HG02623 (cell line): ENCODE measurements around the gene ARID3C.
A peak's percentile ranks its signal among the peaks of the same experiment; 100 is the strongest.
"Not testable (repeated sequence)": the region's sequence is repeated elsewhere in the genome, so short reads cannot be mapped to it uniquely, and the experiment has no call there.

Experiments used
- ATAC-seq: cut with Tn5 transposase; IDR thresholded peaks from one replicate; pipeline ENCODE4 v1.9.1; 2021; ENCODE audit warnings: moderate library complexity; ENCODE audit not compliant: unreplicated experiment

ARID3C gene

DNA sequence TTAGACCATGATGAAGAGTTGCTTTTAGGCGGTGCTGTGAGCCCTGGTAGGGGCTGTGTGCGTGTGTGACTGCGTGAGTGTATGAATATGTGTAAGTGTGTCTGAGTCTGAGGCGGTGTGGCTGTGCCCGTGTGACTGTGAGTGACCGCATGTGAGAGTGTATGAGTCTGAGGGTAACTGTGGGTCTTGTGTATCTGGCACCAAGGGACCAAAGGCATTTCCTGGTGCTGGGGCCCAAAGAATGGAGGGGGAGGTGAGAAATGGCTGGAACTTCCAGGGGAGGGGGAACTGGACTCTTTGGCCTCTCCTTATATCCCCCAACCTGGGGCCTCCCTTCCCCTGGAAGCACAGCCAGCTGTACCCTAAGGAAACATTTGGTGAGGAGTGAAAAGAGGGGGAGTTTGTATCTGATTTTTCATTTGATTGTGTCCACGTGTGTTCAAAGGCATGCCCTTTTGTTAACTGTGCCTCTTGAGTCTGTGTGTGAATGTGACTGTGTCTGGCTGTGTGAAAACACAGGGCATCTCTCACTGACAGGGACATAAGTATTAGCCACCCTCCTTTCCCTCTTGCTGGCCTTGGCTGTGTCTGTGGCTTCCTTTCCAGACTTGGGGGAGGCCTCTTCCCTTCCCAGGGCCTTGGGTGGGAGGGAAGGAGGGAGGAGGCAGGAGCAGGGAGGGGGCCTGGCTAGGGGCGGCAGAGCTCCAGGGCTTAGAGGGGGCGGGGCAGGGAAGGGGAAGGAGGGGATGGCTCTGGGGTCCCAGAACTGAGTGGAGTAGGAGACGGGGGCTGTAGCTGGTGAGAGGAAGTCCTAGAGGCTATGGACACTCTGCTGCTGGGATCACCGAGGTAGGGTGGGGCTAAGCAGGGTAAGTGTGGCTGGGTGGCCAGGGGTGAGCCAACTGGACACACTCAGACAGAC is 24.5 kb upstream of the ARID3C start:
- no peak for ATAC-seq

GRCh38 chr9:34652602-34653000 is 23.7 kb upstream of the ARID3C start:
- no peak for ATAC-seq

DNA sequence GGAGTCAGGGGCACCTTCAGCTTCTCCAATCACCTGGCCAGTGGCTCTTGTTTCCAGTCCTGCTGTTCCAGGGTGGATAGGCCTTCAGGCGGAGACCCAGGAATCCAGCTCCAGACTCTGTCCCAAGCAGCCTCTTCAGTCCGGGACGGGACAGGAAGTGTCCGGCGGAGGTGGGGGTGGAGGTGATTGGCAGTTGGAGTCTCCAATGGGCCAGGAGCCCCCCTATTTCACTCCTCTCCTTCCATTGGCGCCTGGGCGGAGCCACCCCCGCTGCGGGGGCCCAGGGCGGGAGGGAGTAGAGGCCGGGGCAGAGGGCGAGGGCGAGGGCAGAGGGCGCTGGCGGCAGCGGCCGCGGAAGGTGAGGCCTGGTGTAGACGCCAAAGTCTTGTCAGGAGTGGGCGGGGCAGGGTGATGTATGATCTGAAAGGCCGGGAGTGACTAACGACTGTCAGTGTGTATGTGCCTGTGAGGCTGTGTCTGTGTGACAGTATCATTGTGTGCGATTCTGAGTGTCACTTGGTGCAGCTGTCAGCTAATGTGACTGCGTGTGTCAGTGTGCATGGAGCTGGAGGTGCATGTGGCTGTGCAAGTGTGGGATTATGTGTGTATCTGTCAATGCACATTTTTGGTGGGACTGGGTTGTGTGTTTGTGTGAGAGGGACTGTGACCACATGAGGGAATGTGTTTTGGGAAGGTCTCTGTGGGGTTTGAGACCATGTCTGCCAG is 23.2 kb upstream of the ARID3C start, which contains the start of gene IL11RA:
IL11RA (plus strand) TSS at position 310 of the 726 bp plus-strand sequence. CDS start 3,033 bp downstream, outside the sequence.
- ATAC-seq, result no peak

DNA sequence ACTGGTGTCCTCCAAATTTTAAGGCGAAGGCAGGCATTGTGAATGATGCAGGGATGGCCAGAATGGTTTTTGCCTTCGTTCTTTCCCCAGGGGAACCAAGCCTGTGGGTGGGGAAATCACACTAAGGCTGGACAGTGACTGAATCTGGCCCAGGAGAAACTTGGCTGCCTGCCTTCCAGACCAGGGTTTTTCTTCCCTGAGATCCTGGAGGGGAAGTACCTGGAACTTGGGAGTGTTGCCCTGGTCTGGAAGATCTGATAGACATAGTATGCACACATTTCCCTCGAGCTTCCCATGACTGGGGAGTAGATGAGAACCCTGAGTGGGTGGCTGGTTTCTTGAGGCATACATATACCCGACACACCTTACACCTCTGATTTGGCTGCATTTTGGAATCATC is 22.5 kb upstream of the ARID3C start:
- no peak for ATAC-seq

DNA sequence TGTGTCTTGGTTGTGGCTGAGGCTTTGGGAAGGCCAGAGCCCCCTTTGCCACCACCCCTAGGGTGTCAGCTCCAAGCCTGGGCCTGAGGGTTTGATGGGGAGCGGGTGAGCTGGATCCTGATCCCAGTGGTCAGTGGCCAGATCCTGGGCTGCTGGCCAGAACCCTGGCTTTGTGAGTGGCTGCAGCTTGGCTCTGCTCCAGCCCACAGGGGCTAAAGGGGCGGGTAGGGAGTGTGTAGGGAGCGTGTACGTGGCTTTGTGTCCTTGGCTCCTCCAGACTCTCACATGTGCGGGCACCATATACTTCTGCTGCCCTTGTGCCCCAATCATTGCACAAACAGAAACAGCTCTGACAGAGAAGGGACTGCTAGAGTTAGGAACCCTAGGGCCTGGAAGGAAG is 21.9 kb upstream of the ARID3C start:
- ATAC-seq, result no peak

GRCh38 chr9:34648673-34649072 is 19.8 kb upstream of the ARID3C start:
- ATAC-seq, result no peak

DNA sequence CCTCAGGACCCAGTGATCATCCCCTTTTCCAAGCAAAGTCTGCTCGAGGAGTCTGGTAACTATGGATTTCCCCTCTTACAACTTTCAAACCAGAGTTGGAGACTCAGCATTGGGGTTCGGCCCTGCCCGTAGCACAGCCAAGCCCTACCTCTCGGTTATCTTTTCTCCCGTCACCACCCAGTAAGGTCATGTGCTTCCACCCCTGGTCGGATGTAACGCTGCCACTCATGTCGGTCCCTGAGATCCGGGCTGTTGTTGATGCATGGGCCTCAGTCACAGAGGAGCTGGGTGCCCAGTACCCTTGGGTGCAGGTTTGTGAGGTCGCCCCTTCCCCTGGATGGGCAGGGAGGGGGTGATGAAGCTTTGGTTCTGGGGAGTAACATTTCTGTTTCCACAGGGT is 18.8 kb upstream of the ARID3C start:
- ATAC-seq, result no peak

GRCh38 chr9:34647084-34647403 is 18.2 kb upstream of the ARID3C start:
- no peak for ATAC-seq

GRCh38 chr9:34646211-34647083 is 17.6 kb upstream of the ARID3C start, which contains the start of gene GALT:
Gene GALT (plus strand): TSS chr9:34646675. CDS start chr9:34646705, 30 bp downstream.
- peak; percentile 79 for ATAC-seq

- ATAC-seq, result no peak
These were observed 16.0 kb upstream of the ARID3C start for GRCh38 chr9:34644766-34645314.

- ATAC-seq, result no peak
These were observed 13.8 kb upstream of the ARID3C start for GRCh38 chr9:34642679-34643078.

GRCh38 chr9:34639322-34639721 is 10.5 kb upstream of the ARID3C start:
- not testable (repeated sequence) for ATAC-seq

DNA sequence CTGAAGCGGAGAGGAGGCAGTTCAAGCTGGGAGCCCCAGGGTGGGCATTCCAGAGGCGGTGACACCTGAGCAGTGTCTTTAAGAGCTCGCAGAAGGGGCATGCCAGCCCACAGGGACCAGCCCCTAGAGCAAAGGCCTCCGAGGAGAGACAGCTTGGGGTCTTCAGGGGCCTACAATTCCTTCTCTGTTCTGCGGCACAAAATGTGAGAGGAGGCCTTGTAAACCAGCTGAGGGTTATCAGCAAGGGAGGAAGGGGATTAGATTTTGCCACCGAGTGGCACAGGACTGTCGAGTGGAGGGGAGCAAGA is 9.2 kb upstream of the ARID3C start:
- no peak for ATAC-seq

GRCh38 chr9:34637356-34638137 is 8.7 kb upstream of the ARID3C start, which contains the start of gene SIGMAR1:
Gene SIGMAR1 (minus strand): TSS chr9:34637787. CDS start chr9:34637697, 90 bp downstream.
- ATAC-seq, result peak; percentile 86

DNA sequence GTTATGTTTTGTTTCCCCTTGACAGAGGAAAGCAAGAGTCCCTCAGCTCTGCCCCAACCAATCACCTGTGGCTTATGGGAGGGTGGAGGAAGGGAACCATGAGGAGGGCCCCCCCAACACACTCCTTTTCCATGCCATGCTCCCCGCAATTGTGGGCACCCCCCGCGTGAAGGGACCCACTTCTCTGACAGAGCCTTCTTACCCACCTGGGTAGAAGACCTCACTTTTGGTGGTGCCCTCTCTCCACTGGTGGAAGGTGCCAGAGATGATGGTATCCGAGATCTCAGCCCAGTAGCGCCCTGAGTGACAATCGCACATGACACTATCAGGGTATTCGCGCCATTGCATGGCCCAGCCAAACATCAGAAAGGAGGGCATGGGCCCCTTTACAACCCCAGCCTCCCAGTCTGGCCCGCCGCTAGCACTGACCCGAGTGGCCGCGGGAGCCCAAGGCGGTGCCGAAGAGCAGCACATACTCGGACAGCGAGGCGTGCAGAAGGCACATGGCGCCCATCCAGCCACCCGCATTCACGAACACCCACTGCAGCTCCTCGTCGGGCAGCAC is 8.0 kb upstream of the ARID3C start:
- no peak for ATAC-seq

- ATAC-seq, result no peak
These were observed 6.7 kb upstream of the ARID3C start for GRCh38 chr9:34635556-34635955.

DNA sequence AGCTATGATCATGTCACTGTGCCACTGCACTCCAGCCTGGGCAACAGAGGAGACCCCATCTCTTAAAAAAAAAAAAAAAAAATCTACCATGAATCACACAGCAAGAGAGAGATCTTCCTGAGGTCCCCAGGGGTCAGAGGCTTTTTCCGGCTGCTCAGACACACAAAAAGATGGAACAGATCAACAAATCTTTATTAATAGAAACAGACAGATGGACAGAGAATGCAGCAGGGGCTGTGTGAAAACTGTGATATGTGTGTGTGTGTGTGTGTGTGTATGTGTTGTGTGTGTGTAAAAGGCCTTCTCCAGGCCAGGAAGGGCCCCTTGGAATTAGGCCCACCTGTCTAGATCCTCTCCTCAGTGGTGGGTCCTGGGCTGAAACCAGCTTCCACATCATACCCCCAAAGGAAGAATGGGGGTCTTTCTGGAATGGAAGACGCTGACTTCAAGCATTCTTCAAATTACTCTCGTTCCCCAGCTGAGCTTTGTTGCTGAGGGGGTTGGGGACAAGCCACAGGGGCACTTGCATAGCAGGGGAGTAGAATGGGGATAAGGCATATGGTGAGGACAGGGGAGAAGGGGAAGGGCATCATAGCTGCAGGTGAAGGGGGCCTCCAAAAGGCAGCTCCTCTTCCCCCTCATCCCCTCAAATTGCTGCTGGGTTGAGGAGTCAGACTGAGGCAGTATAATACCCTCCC is 5.8 kb upstream of the ARID3C start:
- no peak for ATAC-seq

- no peak for ATAC-seq
These were observed 5.1 kb upstream of the ARID3C start for GRCh38 chr9:34633851-34634550.
